Stimulated activated CD8-positive, alpha-beta memory T cell treated with anti-CD3 and anti-CD28 coated beads, Interleukin-12 subunit alpha, Interleukin-12 subunit beta, amount 100 ng/mL, for 4 hours (primary cell): ENCODE data around the gene GPR157.
"Not testable (repeated sequence)": the region's sequence is repeated elsewhere in the genome, so short reads cannot be mapped to it uniquely, and the experiment has no call there.

ENCODE experiments used
- DNase-seq: peaks from one replicate; pipeline ENCODE4 v3.0.0-alpha.2; 2020; ENCODE audit warnings: low read depth

The GPR157 gene

GRCh38 chr1:9115351-9116205 lies 13.3 kb downstream of the GPR157 start:
- DNase-seq, result no peak

GRCh38 chr1:9112961-9113880 lies 15.7 kb downstream of the GPR157 start:
- no peak for DNase-seq

- DNase-seq, result no peak
Observed at GRCh38 chr1:9111957-9112356, 16.9 kb downstream of the GPR157 start.

GRCh38 chr1:9111357-9111691 lies 17.6 kb downstream of the GPR157 start:
- DNase-seq, result no peak

- peak; percentile 58 for DNase-seq
Observed at GRCh38 chr1:9110669-9111356, 18.1 kb downstream of the GPR157 start.

- DNase-seq, result no peak
Observed at GRCh38 chr1:9108056-9108665, 20.7 kb downstream of the GPR157 start.

GRCh38 chr1:9107136-9107535 lies 21.8 kb downstream of the GPR157 start:
- DNase-seq, result no peak

- no peak for DNase-seq
Observed at GRCh38 chr1:9106286-9106685, 22.6 kb downstream of the GPR157 start.

GRCh38 chr1:9105336-9105867 lies 23.5 kb downstream of the GPR157 start:
- DNase-seq, result no peak

GRCh38 chr1:9101510-9102146 lies 27.3 kb downstream of the GPR157 start:
- DNase-seq, result no peak

- no peak for DNase-seq
Observed at GRCh38 chr1:9100471-9101043, 28.3 kb downstream of the GPR157 start.

GRCh38 chr1:9099555-9099954 lies 29.3 kb downstream of the GPR157 start:
- no peak for DNase-seq

GRCh38 chr1:9097947-9098705 lies 30.8 kb downstream of the GPR157 start:
- no peak for DNase-seq

- DNase-seq, result no peak
Observed at GRCh38 chr1:9095818-9096217, 33.1 kb downstream of the GPR157 start.

- DNase-seq, result not testable (repeated sequence)
Observed at GRCh38 chr1:9093996-9094595, 34.8 kb downstream of the GPR157 start.

- no peak for DNase-seq
Observed at GRCh38 chr1:9093581-9093980, 35.3 kb downstream of the GPR157 start.

GRCh38 chr1:9093091-9093490 lies 35.8 kb downstream of the GPR157 start:
- DNase-seq, result no peak

GRCh38 chr1:9088807-9089206 lies 40.1 kb downstream of the GPR157 start:
- DNase-seq, result no peak

- no peak for DNase-seq
Observed at GRCh38 chr1:9087411-9088125, 41.3 kb downstream of the GPR157 start.
